Small intestine (tissue), 7 donors: Measurements from ENCODE around the gene PCMTD2. TPM values are rescaled to one million over a fixed set of nuclear protein-coding genes. Genes with fewer than 3 reads are reported as not detected.

Experiments used
- DNase-seq, 2 donors: peaks; one replicate each; pipeline versions ENCODE4 v3.0.0 to v3.0.0-alpha.2; 2013
- FAIRE-seq: peaks from 2 replicates; lab custom pipeline; 2012; peaks lifted over from hg19 to GRCh38; lab: Jason Lieb, UNC
- H3K27ac ChIP-seq, 3 donors: one replicate each; pipeline ENCODE4 v1.5.1; 2013; ENCODE audit warnings: low read length in 2 of 3, mild to moderate bottlenecking in 2 of 3, control low read depth in 1 of 3, inconsistent platforms in 1 of 3, low read depth in 1 of 3, moderate library complexity in 1 of 3
- H3K27me3 ChIP-seq, 3 donors: one replicate each; pipeline ENCODE4 v1.6.1; 2013; ENCODE audit warnings: low read length in 3 of 3, inconsistent platforms in 1 of 3; ENCODE audit not compliant: control insufficient read depth in 3 of 3, insufficient read depth in 3 of 3
- H3K36me3 ChIP-seq, 3 donors: one replicate each; pipeline ENCODE4 v1.6.1; 2013; ENCODE audit warnings: low read length in 3 of 3, inconsistent platforms in 1 of 3, low read depth in 1 of 3, mild to moderate bottlenecking in 1 of 3, moderate library complexity in 1 of 3; ENCODE audit not compliant: control insufficient read depth in 3 of 3, insufficient read depth in 2 of 3
- H3K4me1 ChIP-seq, 3 donors: one replicate each; pipeline ENCODE4 v1.6.1; 2013; ENCODE audit warnings: low read length in 2 of 3, inconsistent platforms in 1 of 3, low read depth in 1 of 3, mild to moderate bottlenecking in 1 of 3, moderate library complexity in 1 of 3; ENCODE audit not compliant: control insufficient read depth in 3 of 3, insufficient read depth in 2 of 3
- H3K4me3 ChIP-seq, 3 donors: one replicate each; pipeline ENCODE4 v1.5.1; 2013; ENCODE audit warnings: low read length in 3 of 3, control low read depth in 1 of 3, inconsistent platforms in 1 of 3, low read depth in 1 of 3, mild to moderate bottlenecking in 1 of 3, moderate library complexity in 1 of 3
- H3K9me3 ChIP-seq, 2 donors: one replicate each; pipeline ENCODE4 v1.6.1; 2013; ENCODE audit warnings: low read depth in 1 of 2, low read length in 1 of 2; ENCODE audit not compliant: control insufficient read depth in 2 of 2, insufficient read depth in 1 of 2
- WGBS, 3 donors: extraction: QIAGEN DNeasy Blood & Tissue Kit; methylation state at CpG; one replicate each; pipeline ENCODE4 v1.1.7; 2013; 5-methylcytosine and 5-hydroxymethylcytosine counted together
- polyA plus RNA-seq, 4 donors: library from polyadenylated mRNA; stranded (reverse) in 3 of 4; unstranded in 1 of 4; fragments of 200-250 nt in 3 of 4; fragments of 120-200 nt in 1 of 4; gene quantifications; one replicate each; pipeline versions ENCODE4 v1.2.1 to v1.2.3, GENCODE V29; 2013
- donor health status: healthy with polysubstance abuse.
- donor health status: control.
- donor health status: control.
- donor health status: Bipolar disorder and iron deficiency.
- donor health status: healthy.

PCMTD2 gene
- polyA plus RNA-seq, 4 donors, result 15.7 to 80.0 (median 21.1) TPM

DNA sequence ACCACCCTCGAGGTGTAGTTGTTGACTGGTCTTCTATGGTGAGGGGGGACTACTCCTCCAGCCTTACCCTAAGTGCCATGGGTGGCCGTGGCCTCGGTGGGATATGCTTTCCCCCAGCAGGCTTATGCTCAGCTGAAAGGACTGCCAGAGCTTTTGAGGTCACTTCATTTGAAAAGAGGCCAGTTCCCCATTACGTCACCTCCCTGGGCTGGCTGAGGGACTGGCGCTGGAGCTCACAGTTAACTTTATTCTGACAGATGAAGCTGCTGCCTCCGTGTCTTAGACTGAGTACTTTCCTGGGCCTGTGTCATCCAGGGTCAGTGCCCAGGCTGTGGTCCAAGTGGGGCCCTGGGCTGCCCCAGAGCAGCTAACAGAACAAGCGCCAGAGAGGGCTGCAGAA, 42.8 kb upstream of the PCMTD2 start:
- Histone ChIP-seq H3K27ac (no peak overlapping the region), H3K4me3 (no peak overlapping the region), H3K27me3 (no peaks in the 10 kb centered on the region), H3K36me3 (no peaks in the 10 kb centered on the region), H3K4me1 (no peaks in the 10 kb centered on the region), H3K9me3 (no peaks in the 10 kb centered on the region)
- FAIRE-seq (no peak), DNase-seq (no peak)
- 55 to 58% (median 57%) methylated on average over 7 of the region's 7 CpGs for WGBS, 3 donors

DNA sequence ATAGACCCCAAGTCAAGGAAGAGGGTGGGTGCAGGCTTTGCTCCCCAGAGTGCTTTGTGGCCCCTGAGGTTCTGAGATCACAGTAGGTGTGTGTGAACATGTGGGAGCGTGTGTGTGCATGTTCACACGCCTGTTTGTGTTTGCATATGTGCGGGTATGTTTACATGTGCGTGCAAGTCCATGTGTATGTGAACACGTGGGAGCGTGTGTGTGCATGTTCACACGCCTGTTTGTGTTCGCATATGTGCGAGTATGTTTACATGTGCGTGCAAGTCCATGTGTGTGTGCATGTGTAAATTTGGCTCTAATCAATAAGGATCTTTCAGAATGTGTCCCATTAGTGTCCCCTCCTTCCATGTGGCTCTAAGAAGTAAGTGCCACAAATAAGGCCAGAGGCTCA, 41.4 kb upstream of the PCMTD2 start:
- WGBS, 3 donors, result 87 to 93% (median 91%) methylated on average over 10 of the region's 10 CpGs
- FAIRE-seq, result no peak
- H3K27ac ChIP-seq, result no peak overlapping the region

DNA sequence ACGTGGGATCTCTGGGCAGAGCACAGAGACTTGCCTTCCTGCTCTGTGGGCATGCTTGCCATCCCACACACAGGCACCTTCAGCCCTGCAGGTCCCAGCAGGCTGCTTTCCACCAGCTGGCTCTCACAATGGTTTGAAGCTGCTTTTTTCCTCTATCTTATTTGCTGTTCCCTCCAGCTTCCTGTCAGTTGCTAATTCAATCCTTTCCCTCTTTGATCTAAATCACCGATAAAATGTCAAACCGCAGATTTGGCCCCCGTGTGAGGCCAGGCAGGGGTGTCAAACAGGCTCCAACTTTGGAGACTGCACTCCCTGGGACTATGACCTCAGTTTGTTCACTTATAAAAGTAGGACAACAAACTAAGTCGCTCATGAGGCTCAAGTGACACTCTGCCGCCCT, 40.6 kb upstream of the PCMTD2 start:
- H3K27me3 ChIP-seq, result no peaks in the 10 kb centered on the region
- H3K4me1 ChIP-seq, result peaks cover 0 to 5% (median 0%) of the 10 kb centered on the region in 3 donors
- no peak for FAIRE-seq
- H3K9me3 ChIP-seq, result no peaks in the 10 kb centered on the region
- DNase-seq, result no peak
- H3K27ac ChIP-seq, result no peak overlapping the region
- H3K36me3 ChIP-seq, result no peaks in the 10 kb centered on the region
- H3K4me3 ChIP-seq, result no peak overlapping the region
- 46 to 55% (median 47%) methylated on average over 6 of the region's 6 CpGs for WGBS, 3 donors

More for the DNA sequence above, 41.4 kb upstream of the PCMTD2 start:
- no peaks in the 10 kb centered on the region for H3K36me3 ChIP-seq
- no peak overlapping the region for H3K4me3 ChIP-seq
- no peaks in the 10 kb centered on the region for H3K27me3 ChIP-seq
- DNase-seq, result no peak
- no peaks in the 10 kb centered on the region for H3K9me3 ChIP-seq
- H3K4me1 ChIP-seq, result no peaks in the 10 kb centered on the region

DNA sequence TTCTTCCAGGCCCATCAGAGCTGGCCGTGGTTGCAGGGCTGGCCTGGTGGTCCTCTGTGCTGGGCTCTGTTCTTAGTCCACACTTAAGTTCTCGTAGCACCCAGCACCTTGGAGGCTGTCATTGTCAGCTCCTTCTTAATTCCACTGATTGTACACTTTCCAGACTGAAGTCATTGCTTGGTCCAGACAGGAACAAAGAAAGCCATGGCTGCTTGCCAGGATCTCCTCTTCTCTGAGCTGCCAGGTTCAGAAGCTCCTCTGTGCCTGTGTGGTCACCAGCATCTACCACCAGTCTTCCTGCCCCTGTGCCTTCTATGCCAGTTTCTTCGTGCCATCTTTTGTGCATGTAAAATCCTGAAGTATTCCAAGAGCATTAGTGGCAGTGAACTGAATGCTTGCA, 39.5 kb upstream of the PCMTD2 start:
- H3K36me3 ChIP-seq, result no peaks in the 10 kb centered on the region
- 58 to 73% (median 68%) methylated on average over 3 of the region's 3 CpGs for WGBS, 3 donors
- no peaks in the 10 kb centered on the region for H3K27me3 ChIP-seq
- FAIRE-seq (no peak), DNase-seq (no peak)
- H3K4me3 ChIP-seq, result no peak overlapping the region
- peaks cover 0 to 16% (median 0%) of the 10 kb centered on the region in 3 donors for H3K4me1 ChIP-seq
- H3K27ac ChIP-seq, result no peak overlapping the region
- no peaks in the 10 kb centered on the region for H3K9me3 ChIP-seq

DNA sequence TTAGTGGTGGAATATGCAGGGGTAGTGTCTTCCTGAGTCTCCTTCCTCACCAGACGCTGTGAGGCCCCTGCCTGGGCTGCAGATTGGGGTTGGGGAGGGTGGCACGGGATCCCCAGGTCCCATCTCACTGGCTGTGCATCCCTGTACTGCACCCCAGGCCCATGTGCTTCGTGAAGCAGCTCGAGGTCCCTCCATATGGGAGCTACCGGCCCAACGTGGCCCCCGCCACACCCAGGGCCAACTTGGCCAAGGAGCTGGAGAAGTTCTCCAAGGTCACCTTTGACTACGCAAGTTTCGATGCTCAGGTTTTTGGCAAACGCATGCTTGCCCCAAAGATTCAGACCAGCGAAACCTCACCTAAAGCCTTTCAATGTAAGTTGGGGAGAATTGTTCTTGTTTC, 38.6 kb upstream of the PCMTD2 start:
- no peaks in the 10 kb centered on the region for H3K27me3 ChIP-seq
- WGBS, 3 donors, result 85 to 91% (median 89%) methylated on average over 11 of the region's 11 CpGs
- peaks cover 0 to 24% (median 0%) of the 10 kb centered on the region in 3 donors for H3K4me1 ChIP-seq
- no peaks in the 10 kb centered on the region for H3K9me3 ChIP-seq
- DNase-seq (no peak), FAIRE-seq (no peak)
- H3K4me3 ChIP-seq, result no peak overlapping the region
- H3K27ac ChIP-seq, result no peak overlapping the region
- no peaks in the 10 kb centered on the region for H3K36me3 ChIP-seq

DNA sequence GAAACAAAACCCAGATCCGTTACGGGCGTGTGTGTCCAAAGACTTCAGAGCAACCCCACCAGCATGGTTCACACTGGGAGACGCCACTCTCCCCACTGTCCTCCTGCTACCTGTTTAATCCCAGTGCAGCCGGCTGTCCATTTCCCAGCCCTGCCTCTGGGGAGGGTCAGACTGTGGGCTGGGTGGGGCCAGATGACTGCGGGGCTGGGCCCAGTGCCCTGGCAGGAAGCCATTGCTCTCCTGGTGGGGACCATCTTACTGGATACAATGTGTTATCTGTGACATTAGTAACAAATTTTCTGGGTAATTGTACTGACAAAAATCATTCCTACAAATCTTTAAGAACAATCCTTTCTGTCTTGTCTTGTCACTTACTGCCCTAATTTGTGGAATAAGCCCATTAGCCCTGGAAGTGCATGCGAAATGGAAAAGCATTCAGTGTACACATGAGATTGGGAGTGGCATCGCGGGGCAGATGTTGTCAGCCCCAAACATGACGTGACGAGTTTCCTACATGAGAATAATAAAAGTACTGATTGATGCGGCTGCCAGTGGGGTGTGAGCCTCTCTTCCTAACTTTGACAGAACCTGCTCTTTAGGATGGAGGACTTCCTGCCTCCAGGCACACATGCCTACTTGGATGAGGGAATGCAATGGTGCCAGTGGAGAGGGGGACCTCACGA, 37.9 kb upstream of the PCMTD2 start:
- DNase-seq (no peak), FAIRE-seq (no peak)
- H3K4me1 ChIP-seq, result peaks cover 0 to 32% (median 0%) of the 10 kb centered on the region in 3 donors
- H3K4me3 ChIP-seq, result no peak overlapping the region
- no peaks in the 10 kb centered on the region for H3K36me3 ChIP-seq
- no peaks in the 10 kb centered on the region for H3K9me3 ChIP-seq
- no peaks in the 10 kb centered on the region for H3K27me3 ChIP-seq
- 40 to 70% (median 56%) methylated on average over 13 of the region's 13 CpGs for WGBS, 3 donors
- H3K27ac ChIP-seq, result no peak overlapping the region

DNA sequence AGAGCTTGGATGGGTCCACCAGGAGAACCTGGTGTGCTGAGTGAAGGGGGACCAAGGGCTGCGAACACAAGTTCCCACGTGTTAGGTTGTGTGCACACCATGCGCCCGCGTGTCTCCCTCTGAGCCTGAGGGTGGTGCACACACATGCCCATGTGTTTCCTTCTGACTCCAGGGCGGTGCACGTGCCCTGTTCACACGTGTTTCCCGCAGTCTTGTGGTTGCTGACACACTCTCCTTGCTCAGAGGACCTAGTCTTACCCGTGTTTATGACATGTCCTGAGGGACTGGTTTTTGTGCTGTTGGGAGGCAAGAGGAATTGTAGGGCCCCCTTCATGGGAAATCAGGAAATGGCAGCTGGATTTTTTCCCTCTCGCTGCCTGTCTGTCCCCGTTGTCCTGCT, 36.3 kb upstream of the PCMTD2 start:
- H3K4me1 ChIP-seq, result peaks cover 0 to 47% (median 0%) of the 10 kb centered on the region in 3 donors
- FAIRE-seq (no peak), DNase-seq (no peak)
- no peak overlapping the region for H3K4me3 ChIP-seq
- no peaks in the 10 kb centered on the region for H3K36me3 ChIP-seq
- H3K27me3 ChIP-seq, result no peaks in the 10 kb centered on the region
- H3K9me3 ChIP-seq, result no peaks in the 10 kb centered on the region
- no peak overlapping the region for H3K27ac ChIP-seq
- 81% methylated on average over 12 of the region's 12 CpGs for WGBS, 3 donors

DNA sequence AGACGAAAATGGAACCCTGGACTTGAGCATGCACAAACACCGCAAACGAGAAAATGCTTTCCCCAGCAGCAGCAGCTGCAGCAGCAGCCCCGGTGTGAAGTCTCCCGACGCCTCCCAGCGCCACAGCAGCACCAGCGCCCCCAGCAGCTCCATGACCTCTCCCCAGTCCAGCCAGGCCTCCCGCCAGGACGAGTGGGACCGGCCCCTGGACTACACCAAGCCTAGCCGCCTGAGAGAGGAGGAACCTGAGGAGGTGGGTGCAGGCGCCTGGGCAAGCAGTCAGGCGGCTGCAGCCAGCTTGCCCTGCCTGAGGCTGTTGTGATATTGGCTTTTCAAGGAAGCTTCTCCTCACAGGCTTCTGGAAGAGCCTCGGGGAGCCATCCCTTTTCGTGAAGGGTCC, 35.8 kb upstream of the PCMTD2 start:
- Histone ChIP-seq H3K4me3 (no peak overlapping the region), H3K4me1 (peaks cover 0 to 52% (median 0%) of the 10 kb centered on the region in 3 donors), H3K36me3 (no peaks in the 10 kb centered on the region), H3K27ac (peak overlapping the region in 1 of 3 donors; percentile 81), H3K9me3 (no peaks in the 10 kb centered on the region), H3K27me3 (no peaks in the 10 kb centered on the region)
- no peak for FAIRE-seq
- DNase-seq, result no peak
- 61 to 80% (median 79%) methylated on average over 16 of the region's 16 CpGs for WGBS, 3 donors

DNA sequence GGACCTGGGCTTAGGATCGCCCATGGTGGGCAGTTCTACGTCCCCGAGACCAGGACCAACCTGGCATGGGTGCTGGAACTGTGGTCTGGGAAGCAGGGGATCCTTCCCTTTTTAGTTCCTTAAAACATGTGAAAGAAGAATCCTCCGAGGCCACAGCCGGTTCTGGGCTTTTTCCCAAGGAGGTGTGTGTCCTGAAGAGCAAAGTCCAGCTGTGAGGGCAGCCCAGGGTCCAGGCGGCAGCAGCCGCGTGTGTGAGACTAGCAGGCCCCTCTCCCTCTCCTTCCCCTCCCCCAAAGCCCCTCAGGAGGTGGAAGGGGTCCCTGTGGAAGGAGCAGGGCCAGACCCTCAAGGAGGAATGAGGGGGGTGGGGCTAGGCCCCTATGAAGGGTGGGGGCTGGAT, 35.1 kb upstream of the PCMTD2 start:
- 16 to 60% (median 40%) methylated on average over 8 of the region's 8 CpGs for WGBS, 3 donors
- Histone ChIP-seq H3K36me3 (peaks cover 0 to 3% (median 0%) of the 10 kb centered on the region in 3 donors), H3K4me1 (peaks cover 0 to 59% (median 0%) of the 10 kb centered on the region in 3 donors), H3K27me3 (no peaks in the 10 kb centered on the region), H3K27ac (peak overlapping the region in 1 of 3 donors; percentile 81), H3K9me3 (no peaks in the 10 kb centered on the region), H3K4me3 (no peak overlapping the region)
- FAIRE-seq (no peak), DNase-seq (peak; percentile 42 to 74)
